Measurements from ENCODE around the gene CD302.

- TF ChIP-seq, protein P1, sequence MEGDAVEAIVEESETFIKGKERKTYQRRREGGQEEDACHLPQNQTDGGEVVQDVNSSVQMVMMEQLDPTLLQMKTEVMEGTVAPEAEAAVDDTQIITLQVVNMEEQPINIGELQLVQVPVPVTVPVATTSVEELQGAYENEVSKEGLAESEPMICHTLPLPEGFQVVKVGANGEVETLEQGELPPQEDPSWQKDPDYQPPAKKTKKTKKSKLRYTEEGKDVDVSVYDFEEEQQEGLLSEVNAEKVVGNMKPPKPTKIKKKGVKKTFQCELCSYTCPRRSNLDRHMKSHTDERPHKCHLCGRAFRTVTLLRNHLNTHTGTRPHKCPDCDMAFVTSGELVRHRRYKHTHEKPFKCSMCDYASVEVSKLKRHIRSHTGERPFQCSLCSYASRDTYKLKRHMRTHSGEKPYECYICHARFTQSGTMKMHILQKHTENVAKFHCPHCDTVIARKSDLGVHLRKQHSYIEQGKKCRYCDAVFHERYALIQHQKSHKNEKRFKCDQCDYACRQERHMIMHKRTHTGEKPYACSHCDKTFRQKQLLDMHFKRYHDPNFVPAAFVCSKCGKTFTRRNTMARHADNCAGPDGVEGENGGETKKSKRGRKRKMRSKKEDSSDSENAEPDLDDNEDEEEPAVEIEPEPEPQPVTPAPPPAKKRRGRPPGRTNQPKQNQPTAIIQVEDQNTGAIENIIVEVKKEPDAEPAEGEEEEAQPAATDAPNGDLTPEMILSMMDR (IDR thresholded peaks at IDR 0.05; ENCODE audit: control extremely low read depth in 1 of 3, insufficient read depth in 1 of 3, low read depth in 1 of 3, low read length in 3 of 3), result no peak
- TF ChIP-seq HDAC2 (IDR thresholded peaks at IDR 0.05; ENCODE audit: borderline replicate concordance in 1 of 2, low read depth in 2 of 2, low read length in 2 of 2), result no peak
- TF ChIP-seq SP1 (IDR thresholded peaks at IDR 0.05; ENCODE audit: low read depth, low read length), result no peak
- no peak for TF ChIP-seq ASH2L (IDR thresholded peaks at IDR 0.05; ENCODE audit: low read length)
Observed at GRCh38 chr2:159758686-159759085, 39.3 kb downstream of the CD302 start.
